Epidermal melanocyte (primary cell): ENCODE data around the gene ETV7.
"Not testable (repeated sequence)": the region's sequence is repeated elsewhere in the genome, so short reads cannot be mapped to it uniquely, and the experiment has no call there.

Source experiments
- DNase-seq: peaks from one replicate; pipeline ENCODE4 v3.0.0; 2011; ENCODE audit warnings: low spot score; ENCODE audit not compliant: insufficient read length

Gene ETV7

DNA sequence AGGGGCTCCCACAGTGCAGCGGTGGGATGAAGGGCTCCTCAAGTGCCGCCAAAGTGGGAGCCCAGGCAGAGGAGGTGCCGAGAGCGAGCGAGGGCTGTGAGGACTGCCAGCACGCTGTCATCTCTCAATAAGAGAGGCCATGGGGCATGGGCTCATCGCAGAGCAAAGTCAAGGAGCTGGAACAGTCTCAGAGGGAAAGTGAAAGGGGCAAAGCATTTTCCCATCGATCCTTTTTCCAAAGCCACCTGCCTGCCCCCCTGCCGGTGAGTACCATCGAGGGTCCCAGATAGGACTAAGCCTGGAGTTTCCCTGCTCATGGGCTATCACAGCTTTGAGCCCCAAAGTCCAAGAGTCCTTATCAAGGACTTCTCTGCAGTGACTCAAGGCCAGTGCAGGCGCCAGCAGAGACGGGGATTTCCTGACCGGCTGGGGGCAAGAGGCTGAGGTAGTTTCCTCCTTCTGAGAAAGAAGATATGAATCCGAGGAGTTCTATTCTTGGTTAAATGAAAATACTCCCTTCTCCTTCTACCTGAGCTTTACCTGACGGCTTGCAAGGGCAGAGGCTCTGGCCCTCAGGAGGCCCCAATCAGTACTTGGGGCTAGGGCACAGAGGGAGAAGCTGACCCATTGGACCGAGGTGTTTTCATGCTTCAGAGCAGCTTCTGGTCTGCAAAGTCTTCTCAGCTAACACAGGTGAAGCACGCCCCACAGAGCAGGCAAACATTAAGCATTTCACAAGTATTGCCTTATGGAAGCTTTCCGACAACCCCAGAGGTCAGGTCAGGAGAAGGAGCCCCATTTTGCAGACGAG, 22.6 kb downstream of the ETV7 start:
- DNase-seq: no peak

DNA sequence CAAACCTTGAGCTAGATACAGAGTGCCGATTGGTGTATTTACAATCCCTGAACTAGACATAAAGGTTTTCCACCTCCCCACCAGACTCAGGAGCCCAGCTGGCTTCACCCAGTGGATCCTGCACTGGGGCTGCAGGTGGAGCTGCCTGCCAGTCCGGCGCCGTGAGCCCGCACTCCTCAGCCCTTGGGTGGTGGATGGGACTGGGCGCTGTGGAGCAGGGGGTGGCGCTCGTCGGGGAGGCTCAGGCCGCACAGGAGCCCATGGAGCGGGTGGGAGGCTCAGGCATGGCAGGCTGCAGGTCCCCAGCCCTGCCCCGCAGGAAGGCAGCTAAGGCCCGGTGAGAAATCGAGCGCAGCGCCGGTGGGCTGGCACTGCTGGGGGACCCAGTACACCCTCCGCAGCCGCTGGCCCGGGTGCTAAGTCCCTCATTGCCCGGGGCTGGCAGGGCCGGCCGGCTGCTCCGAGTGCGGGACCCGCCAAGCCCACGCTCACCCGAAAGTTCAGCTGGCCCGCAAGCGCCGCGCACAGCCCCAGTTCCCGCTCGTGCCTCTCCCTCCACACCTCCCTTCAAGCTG, 23.3 kb downstream of the ETV7 start:
- not testable (repeated sequence) for DNase-seq

DNA sequence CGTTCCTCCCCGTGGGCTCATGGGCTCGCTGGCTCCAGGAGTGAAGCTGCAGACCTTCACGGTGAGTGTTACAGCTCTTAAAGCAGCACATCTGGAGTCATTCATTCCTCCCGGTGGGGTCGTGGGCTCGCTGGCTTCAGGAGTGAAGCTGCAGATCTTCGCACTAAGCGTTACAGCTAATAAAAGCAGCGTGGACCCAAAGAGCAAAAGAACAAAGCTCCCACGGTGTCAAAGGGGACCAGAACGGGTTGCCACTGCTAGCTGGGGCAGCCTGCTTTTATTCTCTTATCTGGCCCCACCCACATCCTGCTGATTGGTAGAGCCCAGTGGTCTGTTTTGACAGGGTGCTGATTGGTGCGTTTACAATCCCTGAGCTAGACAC, 24.1 kb downstream of the ETV7 start:
- DNase-seq: not testable (repeated sequence)

DNA sequence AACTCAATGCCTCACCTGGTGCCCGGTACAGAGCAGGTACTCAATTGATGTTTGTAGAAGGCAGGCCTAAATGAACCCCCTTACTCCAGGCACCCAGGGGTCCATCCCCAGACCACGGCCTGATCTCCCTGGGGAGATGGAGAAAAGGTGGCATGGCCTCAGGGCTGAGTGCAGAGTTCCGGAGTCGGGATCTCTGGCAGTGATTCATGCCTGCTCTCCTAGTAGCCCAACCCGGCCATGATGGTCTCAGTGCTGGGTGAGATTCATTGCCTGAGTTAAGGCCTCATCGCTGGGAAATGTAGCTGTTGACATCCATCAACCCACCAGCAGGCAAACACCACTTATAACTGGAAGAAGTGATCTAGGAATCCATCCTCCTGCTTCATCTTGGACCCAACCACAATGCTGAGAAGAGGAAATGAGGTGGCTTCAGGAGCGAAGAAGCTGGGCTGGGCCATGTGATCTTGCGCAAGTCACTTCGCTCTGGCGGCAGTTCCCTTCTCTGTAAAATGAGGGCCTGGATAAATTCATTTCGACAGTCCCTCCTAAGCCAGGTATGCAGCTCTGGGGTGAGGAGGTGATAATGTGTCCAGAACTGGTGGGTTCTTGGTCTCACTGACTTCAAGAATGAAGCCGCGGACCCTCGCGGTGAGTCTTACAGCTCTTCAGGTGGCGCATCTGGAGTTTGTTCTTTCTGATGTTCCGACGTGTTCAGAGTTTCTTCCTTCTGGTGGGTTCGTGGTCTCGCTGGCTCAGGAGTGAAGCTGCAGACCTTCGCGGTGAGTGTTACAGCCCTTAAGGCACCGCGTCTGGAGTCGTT, 24.7 kb downstream of the ETV7 start:
- DNase-seq: no peak

DNA sequence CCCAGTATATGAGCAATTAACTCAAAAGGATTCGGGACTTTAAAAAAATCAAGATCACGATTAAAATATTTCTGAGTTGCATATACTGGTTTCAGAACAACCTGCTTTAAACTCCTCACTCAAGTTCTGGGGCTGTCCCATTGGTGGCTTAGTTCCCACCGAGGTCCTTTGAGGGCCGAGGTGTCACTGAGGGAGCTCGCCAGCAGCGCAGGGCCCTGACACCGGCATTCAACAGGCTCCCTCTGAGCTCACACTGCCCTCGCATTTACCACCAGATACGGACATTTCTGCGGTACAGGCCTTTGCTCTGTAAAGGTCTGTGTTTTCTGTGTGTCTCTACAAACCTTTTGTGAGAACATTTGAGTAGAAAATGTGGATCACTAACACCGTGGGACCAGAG, 26.4 kb downstream of the ETV7 start:
- DNase-seq: no peak

DNA sequence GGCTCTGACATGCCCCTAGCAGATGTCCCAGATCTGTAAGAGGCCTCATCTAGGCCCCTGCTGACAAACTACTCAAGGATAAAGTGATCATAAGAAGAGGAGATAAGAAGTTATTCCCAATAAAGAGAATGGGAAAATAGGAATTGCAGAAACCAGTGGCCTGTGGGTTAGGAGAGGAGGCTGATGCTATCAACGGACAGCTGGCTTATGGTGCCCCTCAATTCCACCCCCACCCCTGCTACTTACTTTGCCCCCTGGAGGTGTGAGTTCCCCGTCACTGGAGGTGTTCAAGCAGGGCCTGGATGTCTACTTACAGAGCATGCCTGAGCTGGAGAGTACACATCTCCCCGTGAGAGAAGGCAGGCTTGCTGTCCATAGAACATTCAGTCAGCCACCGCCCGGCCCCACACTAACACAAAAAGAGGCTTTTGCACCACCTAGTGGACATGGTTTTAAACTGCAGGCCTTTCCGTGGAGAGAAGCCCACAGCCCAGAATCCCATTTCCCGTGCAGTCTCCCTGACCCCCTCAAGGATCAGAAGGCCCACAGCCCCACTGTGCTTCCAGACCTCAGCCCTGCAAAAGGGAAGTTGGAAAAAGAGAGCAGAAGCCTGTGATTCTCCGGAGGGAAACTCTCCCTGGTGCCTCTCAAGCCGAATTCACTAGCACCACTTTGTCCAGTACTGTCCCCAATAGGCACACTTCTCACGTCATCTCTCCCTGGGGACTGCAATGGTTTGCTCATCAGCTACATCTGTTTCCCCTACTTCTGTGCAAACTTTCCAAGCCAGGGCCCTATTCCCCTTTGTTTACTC, 27.0 kb downstream of the ETV7 start:
- DNase-seq: peak; percentile 91

DNA sequence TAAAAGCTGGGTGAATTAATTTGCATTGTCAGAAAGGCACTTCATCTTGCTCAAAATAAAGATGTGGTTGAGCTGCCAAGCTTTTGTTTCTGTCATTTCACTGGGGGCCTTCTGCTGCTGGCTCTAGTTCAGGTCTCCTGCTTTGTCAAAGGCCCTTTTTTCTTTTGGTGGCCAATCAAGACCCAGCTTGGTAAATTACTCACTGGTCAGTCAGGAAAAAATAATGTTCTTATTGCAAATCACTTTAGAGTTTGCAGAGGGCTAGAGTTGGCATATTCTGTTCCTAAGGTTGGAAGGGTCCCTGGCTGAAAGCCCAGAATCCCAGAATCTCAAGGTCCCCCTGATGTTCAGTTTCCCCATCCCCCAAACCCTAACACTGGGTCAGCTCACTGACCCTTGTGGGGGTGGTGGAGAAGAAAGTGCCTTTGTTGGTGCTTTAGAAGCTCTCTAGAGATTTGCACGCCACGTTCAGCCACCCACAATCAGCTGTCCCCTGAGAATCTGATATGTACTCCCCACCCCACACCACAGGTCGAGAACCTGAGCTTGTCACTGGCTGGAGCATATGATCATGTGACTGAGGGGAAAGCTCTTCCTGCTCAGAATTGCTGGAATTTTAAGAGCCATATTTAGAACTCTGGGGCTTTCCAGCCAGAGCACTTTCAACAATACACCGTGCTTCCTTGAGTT, 29.1 kb downstream of the ETV7 start:
- DNase-seq: no peak

DNA sequence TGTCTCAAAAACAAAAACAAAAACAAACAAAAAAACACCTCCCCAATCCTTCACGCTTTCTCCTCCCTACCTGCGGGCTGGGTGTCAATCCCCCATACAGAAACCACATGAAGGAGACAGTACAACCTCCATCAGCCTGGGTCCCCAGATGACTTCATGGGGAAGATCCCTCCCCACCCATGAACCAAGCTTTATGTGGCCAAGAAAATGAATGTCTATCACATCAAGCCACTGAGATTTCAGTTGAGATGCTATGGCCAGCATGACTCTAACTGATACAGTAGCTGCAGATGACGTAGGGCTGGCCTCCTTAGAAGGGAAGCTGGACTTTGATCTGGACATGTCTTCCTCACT, 29.6 kb downstream of the ETV7 start:
- DNase-seq: no peak

DNA sequence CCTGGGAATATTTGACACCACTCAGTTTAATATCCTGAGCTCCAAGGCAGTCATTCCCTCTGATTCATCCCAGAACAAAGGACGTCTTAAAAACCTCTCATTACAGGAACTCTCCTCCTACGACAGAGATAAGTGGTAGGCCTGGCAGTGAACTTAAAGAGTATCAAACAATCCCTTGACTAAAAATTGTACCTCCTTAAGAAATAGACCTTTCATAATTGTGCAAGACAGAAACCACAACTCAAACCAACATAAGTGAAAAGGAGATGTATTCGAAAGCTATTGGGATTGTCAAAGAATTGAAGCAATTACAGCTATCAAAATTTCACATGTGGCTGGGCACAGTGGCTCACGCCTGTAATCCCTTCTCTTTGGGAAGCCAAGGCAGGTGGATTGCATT, 31.6 kb downstream of the ETV7 start:
- no peak for DNase-seq

DNA sequence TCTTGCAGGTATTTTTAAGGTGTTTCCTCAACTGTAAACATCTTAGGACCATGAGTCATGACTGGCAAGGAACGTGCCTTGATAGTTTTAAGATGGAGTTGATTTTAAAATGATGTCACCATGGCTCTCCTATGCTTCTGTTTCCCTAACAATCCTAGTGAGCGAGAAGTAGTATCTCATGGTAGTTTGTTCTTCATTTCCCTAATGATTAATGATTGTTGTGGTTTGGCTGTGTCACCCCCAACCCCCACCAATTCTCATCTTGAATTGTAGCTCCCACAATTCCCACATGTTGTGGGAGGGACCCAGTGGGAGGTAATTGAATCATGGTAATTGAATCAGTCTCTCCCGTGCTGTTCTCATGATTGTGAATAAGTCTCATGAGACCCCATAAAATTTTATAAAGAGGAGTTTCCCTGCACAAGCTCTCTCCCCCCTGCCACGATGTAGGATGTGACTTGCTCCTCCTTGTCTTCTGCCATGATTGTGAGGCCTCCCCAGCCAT, 34.0 kb downstream of the ETV7 start:
- DNase-seq: no peak

DNA sequence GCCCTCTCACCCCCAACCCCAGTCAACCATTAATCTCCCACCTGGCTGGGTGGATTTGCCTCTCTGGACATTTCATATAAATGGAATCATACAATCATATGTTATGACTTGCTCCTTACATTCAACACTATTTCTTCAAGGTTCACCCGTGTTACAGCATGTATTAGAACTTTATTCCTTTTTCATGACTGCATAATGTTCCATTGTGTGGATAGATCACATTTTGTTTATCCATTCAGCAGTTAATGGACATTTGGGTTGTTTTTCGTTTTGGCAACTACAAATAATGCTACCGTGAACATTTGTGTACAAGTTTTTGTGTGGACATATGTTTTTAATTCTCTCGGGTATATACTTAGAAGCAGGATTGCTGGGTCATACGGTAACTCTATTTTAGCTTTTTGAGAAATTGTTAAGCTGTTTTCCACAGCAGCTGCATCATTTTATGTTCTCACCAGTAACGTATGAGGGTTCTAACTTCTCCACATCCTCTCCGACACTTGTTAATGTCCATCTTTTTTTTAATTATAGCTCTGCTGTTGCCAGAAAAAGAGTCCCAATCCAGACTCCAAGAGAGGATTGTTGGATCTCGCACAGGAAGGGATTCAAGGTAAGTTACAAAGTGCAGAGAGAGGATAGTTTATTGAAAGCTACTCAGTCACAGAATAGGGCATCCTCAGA, 34.9 kb downstream of the ETV7 start:
- DNase-seq: no peak

DNA sequence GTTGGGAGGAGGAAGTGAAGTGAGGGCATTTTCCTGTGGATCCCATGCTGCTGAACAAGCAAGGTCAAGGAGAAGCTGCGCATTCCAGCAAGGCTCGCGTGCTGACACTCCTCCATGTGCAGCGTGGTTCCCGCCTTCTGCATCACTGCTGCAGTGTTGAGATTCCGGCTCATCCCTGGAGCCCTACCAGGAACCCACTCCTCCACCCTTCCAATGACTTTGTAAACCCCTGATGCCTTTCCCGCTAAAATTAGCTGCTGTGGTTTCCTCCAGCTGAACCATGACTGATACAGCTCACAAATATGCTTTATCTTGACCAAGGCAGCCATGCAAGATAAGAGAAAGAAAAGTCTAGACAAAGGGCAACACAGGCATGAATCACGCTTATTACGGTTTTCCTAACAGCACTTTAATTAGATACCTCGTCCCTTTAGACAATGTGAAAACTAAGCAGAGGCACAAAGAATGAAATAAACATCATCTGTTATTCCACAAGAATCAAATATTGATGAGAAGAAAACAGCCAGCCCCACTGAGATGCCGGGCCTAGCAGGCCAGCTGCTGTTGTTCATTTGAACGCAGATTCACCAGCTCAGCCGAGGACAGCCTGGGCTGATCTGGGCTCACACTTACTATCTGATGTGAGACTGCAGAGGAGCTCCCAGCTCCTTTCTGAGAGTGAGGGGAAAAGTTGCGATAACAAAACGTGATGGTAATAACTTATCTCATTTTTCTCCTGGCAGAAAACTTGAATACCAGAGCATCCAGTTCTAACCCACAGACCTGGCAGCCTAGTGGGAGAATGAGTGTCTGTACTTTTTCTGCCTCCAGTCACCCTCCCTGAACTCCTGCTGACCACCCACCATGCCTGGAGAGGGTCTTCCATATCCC, 36.5 kb downstream of the ETV7 start:
- no peak for DNase-seq

DNA sequence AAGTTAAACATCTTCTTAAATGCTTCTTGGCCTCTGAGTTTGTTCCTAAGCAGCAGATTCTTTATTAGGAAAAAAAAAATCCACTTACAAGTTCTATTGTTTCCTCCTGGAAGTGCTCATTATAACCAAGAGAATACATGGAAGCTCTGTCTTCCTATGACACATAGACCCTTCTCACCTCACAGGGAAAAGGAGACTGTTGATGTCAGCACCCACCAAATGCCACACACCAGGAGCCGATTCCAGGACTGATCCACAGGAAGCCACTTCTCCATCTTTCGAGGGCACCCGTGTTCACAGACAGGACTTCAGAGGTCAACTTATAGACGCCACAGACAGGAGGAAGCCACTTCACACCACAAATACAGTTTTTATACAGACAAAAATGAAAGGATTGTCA, 37.4 kb downstream of the ETV7 start:
- no peak for DNase-seq

DNA sequence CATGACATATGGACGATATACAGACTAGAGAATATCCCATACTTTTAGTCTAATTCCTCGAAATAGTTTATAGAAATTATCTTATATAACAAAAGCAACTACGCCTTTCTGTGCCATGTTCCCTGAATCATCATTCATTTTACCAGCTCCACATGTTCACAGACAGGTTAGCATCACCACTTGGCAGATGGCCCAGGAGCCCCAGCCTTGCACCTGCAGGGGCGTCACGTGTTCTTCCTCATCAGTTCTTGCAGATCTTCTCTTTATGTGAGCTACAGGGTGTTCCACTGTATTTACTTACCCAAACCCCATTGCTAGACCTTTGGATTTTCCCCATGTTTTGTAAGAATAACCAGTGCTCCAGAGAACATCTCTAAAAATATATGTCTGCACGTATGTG, 38.2 kb downstream of the ETV7 start:
- no peak for DNase-seq

DNA sequence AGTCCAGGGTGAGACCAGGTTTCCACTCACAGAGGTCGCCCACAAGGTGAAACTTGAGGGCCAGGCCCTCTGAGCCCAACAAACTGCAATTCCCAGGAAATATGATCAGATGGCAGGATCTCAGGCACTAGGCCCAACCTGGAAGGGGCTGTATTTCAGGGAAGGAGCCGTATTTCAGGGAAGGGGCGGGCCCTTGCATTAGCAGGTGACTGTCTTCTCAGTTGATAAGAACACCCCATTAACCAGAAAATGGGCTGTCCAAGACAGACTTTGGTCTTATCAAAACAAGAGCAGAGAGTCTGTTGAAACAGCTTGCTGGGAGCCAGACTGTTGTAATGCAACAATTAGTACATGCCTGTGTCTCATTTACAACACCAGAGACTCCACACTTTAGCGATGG, 39.8 kb downstream of the ETV7 start:
- DNase-seq: no peak

DNA sequence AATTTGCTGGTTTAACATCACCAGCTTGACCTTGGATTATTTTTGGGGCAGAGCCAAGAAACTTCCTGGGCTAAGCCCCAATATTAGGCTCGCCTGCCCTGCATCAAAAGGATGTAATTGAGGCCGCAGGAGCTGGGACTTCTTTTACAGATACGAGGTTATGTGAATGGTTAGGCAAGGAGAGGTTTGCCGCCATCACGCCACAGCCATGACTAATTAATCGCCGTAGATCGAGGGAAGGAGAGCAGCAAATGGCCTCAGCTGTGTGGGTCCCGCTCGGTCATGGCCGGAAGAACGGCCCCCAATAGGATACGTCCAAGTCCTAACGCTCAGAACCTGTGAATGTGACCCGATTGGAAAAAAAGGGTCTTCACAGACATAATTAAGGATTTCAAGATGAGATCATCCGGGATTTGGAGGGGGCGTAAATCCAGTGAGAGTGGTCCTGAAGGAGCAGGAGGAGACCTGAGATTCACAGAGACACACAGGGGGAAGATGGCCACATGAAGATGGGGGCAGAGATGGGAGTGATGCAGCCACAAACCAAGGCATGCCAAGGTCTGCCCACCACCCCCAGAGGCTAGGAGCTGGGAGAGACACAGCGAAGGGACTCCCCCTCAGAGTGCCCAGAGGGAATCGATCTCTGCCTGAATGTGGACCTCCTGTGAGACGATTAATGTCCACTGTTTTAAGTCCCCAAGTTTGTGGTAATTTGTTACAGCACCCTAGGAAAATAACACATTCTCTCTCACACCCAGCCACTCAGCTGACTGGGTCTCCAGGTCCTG, 40.8 kb downstream of the ETV7 start:
- DNase-seq: no peak

DNA sequence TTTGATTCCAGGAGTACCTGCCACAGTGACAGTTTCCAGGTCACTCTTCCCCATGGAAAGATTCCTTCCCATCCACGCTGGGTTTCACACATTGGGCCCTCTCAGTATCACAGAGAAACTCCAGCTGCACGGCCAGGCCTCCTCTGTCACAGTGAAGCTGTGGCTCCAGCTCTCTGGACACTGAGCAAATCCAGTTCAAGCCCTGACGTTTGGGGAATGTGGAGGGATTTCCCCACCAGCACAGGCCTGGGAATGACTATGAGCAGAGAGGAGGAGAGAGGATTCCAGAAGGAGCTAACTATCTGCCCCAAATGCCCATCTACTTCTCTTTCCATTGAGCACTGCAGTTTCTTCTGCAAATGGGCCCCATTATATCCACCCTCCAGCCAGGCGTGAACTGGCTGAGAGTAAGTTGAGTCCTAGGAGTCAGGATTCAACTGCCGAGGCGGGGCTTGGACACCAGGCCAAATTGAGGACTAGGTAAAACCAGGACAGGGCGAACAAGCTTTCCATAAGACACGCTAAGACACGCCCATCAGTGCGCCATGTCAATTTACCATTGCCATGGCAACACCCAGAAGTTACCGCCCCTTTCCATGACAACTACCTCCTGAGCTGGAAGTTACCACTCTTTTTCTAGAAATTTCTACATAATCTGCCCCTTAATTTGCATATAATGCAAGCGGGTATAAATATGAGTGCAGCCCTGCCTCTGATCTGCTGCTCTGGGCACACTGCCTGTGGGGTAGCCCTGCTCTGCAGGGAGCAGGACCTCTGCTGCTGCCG, 41.6 kb downstream of the ETV7 start:
- no peak for DNase-seq
